Measurements from ENCODE around the gene ABCC9.
A peak's percentile ranks its signal among the peaks of the same experiment; 100 is the strongest.
"Not testable (repeated sequence)": the region's sequence is repeated elsewhere in the genome, so short reads cannot be mapped to it uniquely, and the experiment has no call there.

Gene ABCC9

DNA sequence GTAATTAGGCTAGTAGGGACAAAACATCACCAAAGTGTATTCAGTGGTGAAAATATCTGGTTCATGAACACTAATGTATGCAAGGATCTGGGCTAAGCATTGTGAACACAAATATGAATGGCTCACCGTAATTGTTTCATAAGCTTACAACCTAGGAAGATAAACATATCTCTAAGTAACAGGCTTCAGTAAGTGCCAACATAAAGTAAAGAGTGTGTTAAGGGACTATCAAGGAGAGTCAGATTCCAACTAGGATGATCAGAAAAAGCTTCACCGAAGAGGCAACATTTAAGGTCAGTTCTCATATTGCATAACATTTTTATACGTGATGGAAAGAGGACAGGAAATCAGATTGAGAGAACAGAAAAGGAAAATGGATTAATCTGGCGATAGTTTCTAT lies 29.4 kb downstream of the ABCC9 start:
- no peak overlapping the region for H3K27ac Mint-ChIP-seq
- H3K9me3 Mint-ChIP-seq = no peaks in the 10 kb centered on the region
- ATAC-seq (no peak), DNase-seq (no peak)
- H3K4me1 Mint-ChIP-seq = no peaks in the 10 kb centered on the region
- no peaks in the 10 kb centered on the region for H3K27me3 Mint-ChIP-seq
- no peak overlapping the region for H3K4me3 Mint-ChIP-seq
- H3K36me3 Mint-ChIP-seq (ENCODE audit: low read depth) = no peaks in the 10 kb centered on the region

GRCh38 chr12:21910657-21911056 lies 30.6 kb downstream of the ABCC9 start:
- Mint-ChIP-seq H3K36me3 (ENCODE audit: low read depth) (no peaks in the 10 kb centered on the region), H3K27me3 (no peaks in the 10 kb centered on the region), H3K27ac (no peak overlapping the region), H3K4me3 (no peak overlapping the region), H3K4me1 (no peaks in the 10 kb centered on the region), H3K9me3 (no peaks in the 10 kb centered on the region)
- no peak for DNase-seq
- ATAC-seq = no peak

GRCh38 chr12:21907948-21908837 lies 33.0 kb downstream of the ABCC9 start:
- H3K4me3 Mint-ChIP-seq = no peak overlapping the region
- DNase-seq = no peak
- no peak for ATAC-seq
- H3K27ac Mint-ChIP-seq = no peak overlapping the region
- no peaks in the 10 kb centered on the region for H3K9me3 Mint-ChIP-seq
- no peaks in the 10 kb centered on the region for H3K4me1 Mint-ChIP-seq
- no peaks in the 10 kb centered on the region for H3K36me3 Mint-ChIP-seq (ENCODE audit: low read depth)
- H3K27me3 Mint-ChIP-seq = no peaks in the 10 kb centered on the region

GRCh38 chr12:21906919-21907493 lies 34.2 kb downstream of the ABCC9 start:
- ATAC-seq = no peak
- Mint-ChIP-seq H3K9me3 (no peaks in the 10 kb centered on the region), H3K36me3 (ENCODE audit: low read depth) (no peaks in the 10 kb centered on the region), H3K27ac (no peak overlapping the region), H3K4me3 (no peak overlapping the region), H3K4me1 (no peaks in the 10 kb centered on the region), H3K27me3 (no peaks in the 10 kb centered on the region)
- DNase-seq = no peak

GRCh38 chr12:21899532-21899931 lies 41.7 kb downstream of the ABCC9 start:
- not testable (repeated sequence) for H3K36me3 Mint-ChIP-seq (ENCODE audit: low read depth); ATAC-seq; H3K27me3 Mint-ChIP-seq

DNA sequence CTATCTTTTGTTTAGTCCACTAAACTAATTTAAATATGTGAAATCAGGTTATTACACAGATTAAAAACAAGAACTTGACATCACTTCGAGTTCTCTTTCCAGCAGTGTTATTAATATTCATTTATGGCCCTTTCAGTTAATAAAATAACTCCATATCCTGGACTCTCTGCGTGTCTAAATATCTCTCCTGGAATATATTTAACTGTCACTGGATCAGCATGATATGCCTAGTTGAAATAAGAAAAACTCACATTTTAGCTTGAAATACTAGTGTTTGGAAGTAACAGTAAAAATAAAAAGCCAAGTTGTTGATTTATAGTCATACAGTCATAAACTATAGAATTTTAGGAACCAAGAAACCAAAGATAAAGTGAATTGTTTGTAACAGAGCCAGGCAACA lies 45.6 kb downstream of the ABCC9 start:
- no peaks in the 10 kb centered on the region for H3K4me1 Mint-ChIP-seq
- no peak overlapping the region for H3K27ac Mint-ChIP-seq
- no peaks in the 10 kb centered on the region for H3K36me3 Mint-ChIP-seq (ENCODE audit: low read depth)
- no peak overlapping the region for H3K4me3 Mint-ChIP-seq
- ATAC-seq (no peak), DNase-seq (no peak)
- no peaks in the 10 kb centered on the region for H3K9me3 Mint-ChIP-seq
- H3K27me3 Mint-ChIP-seq = peaks cover 3% of the 10 kb centered on the region

More at GRCh38 chr12:21899532-21899931, 41.7 kb downstream of the ABCC9 start:
- H3K4me1 Mint-ChIP-seq, H3K4me3 Mint-ChIP-seq, H3K27ac Mint-ChIP-seq, H3K9me3 Mint-ChIP-seq, DNase-seq: not testable (repeated sequence)

DNA sequence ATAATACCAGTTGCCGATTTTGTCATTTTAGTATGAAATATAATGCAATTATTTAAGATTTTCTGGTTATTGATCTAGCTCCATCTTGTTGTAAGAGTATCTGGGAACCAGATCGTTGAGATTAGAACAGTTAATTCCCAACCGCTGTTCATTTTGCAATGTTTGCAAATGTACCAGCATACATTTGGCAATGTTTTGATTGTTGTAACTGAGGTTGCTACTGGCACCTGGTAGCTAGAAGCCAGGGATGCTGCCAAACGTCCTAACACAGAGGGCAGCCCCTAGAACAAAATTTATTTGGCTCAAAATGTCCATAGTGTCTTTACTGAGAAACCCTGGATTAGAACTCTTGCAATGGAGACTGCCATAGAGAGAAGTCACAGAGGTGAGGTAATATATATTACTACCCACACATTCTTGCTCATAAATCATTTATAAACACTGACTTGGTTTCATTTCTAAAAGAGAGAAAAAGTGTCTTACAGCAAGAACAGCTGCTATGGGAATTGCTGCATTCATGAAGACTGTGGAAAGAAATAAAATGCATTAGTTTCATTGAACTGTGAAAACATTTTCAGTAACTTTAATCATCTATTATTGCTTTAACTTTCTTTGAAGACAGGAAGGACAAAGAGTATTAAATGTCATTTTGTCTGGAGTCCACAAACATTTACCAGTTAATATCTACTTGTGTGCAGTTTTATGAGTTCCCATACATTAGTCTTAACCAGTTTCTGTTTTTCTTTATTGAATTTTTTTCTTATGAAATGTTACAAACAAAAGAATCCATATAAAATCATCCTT lies 46.2 kb downstream of the ABCC9 start:
- Mint-ChIP-seq H3K27me3 (peaks cover 3% of the 10 kb centered on the region), H3K36me3 (ENCODE audit: low read depth) (no peaks in the 10 kb centered on the region), H3K4me1 (no peaks in the 10 kb centered on the region), H3K4me3 (no peak overlapping the region), H3K9me3 (peaks cover 5% of the 10 kb centered on the region), H3K27ac (no peak overlapping the region)
- DNase-seq (no peak), ATAC-seq (no peak)

DNA sequence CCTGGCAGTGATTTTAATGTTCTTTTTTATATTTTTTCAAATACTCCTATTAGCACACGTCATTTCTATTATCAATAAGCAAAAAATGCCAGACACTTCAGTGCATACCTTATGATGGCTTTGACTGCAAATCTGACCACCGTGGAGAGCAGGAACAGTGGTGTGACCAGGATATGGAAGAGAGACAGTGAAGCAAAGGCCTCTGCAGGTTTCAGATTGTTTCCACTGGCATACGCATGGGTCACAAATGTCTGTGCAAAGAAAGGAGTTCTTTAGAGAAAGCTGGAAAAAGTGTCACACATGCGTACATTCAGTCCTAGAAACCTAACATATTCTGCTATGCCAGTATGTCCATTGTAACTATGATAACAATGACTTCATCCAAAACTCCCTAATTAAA lies 47.3 kb downstream of the ABCC9 start:
- no peak overlapping the region for H3K27ac Mint-ChIP-seq
- H3K4me1 Mint-ChIP-seq = no peaks in the 10 kb centered on the region
- peaks cover 5% of the 10 kb centered on the region for H3K9me3 Mint-ChIP-seq
- peaks cover 3% of the 10 kb centered on the region for H3K27me3 Mint-ChIP-seq
- no peaks in the 10 kb centered on the region for H3K36me3 Mint-ChIP-seq (ENCODE audit: low read depth)
- ATAC-seq (no peak), DNase-seq (no peak)
- H3K4me3 Mint-ChIP-seq = no peak overlapping the region

- H3K27ac Mint-ChIP-seq = no peak overlapping the region
- DNase-seq (no peak), ATAC-seq (no peak)
- H3K4me1 Mint-ChIP-seq = no peaks in the 10 kb centered on the region
- H3K27me3 Mint-ChIP-seq = peaks cover 3% of the 10 kb centered on the region
- H3K36me3 Mint-ChIP-seq (ENCODE audit: low read depth) = no peaks in the 10 kb centered on the region
- no peak overlapping the region for H3K4me3 Mint-ChIP-seq
- peaks cover 5% of the 10 kb centered on the region for H3K9me3 Mint-ChIP-seq
Measured at GRCh38 chr12:21892341-21892740, 48.9 kb downstream of the ABCC9 start.

- H3K27me3 Mint-ChIP-seq = no peaks in the 10 kb centered on the region
- no peaks in the 10 kb centered on the region for H3K4me1 Mint-ChIP-seq
- no peaks in the 10 kb centered on the region for H3K36me3 Mint-ChIP-seq (ENCODE audit: low read depth)
- no peak overlapping the region for H3K27ac Mint-ChIP-seq
- ATAC-seq = no peak
- H3K9me3 Mint-ChIP-seq = peaks cover 5% of the 10 kb centered on the region
- no peak for DNase-seq
- no peak overlapping the region for H3K4me3 Mint-ChIP-seq
Measured at GRCh38 chr12:21891751-21892217, 49.4 kb downstream of the ABCC9 start.

DNA sequence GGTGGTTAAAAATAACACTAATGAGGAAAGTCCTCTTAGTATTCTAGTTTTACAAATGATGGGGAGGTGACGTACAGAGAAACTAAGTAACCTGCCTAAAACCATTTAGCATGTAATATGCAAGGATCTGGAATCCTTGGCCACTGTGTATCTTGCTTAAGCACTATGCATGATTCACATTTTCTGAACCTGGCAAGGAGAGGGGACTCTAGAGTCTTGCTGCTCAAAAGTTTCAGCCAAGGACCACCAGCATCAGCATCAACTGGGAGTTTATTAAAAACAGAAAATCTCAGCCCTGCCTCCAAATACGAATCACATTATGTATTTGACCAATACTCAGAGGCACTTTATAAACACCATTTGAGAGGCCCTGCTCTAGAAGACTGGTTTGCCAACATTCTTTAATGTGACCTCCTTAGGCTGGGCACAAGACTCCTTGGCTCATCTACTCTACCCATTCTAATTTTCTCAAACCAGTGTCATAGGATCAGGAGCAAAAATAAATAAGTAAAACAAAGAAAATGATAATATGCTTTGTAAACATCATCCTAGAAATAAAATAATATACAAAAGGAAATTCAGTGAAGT lies 52.9 kb downstream of the ABCC9 start:
- no peak for ATAC-seq
- Mint-ChIP-seq H3K4me1 (no peaks in the 10 kb centered on the region), H3K27me3 (no peaks in the 10 kb centered on the region), H3K27ac (no peak overlapping the region), H3K9me3 (peaks cover 5% of the 10 kb centered on the region), H3K4me3 (no peak overlapping the region), H3K36me3 (ENCODE audit: low read depth) (no peaks in the 10 kb centered on the region)
- DNase-seq = no peak

DNA sequence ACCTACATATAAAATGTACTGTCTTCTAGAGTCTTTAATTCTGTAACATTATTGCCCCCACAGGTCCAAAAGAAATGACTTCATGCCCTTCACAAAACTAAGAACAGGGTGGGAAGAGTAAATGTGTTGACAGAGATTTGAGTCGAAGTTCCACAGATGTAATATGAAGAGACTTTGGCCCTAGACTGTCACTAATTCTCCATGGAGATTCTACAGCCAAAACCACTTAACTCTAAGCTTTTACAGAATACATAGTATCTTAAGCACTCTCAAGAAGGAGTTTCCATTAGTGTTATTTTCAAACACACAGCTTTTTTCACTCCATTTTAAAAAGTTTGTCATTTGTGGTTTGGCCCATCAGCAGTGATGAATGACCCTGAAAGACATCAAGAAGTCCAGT lies 56.3 kb downstream of the ABCC9 start:
- Mint-ChIP-seq H3K9me3 (no peaks in the 10 kb centered on the region), H3K4me1 (no peaks in the 10 kb centered on the region), H3K36me3 (ENCODE audit: low read depth) (no peaks in the 10 kb centered on the region), H3K27ac (no peak overlapping the region), H3K27me3 (no peaks in the 10 kb centered on the region), H3K4me3 (no peak overlapping the region)
- DNase-seq = no peak
- no peak for ATAC-seq

- Mint-ChIP-seq H3K36me3 (ENCODE audit: low read depth) (no peaks in the 10 kb centered on the region), H3K27ac (no peak overlapping the region), H3K27me3 (no peaks in the 10 kb centered on the region), H3K4me1 (no peaks in the 10 kb centered on the region), H3K9me3 (no peaks in the 10 kb centered on the region), H3K4me3 (no peak overlapping the region)
- ATAC-seq (no peak), DNase-seq (no peak)
Measured at GRCh38 chr12:21882635-21883034, 58.6 kb downstream of the ABCC9 start.

GRCh38 chr12:21881965-21882364 lies 59.3 kb downstream of the ABCC9 start:
- peak; percentile 20 for ATAC-seq
- H3K27me3 Mint-ChIP-seq = no peaks in the 10 kb centered on the region
- H3K9me3 Mint-ChIP-seq = no peaks in the 10 kb centered on the region
- no peak overlapping the region for H3K27ac Mint-ChIP-seq
- H3K36me3 Mint-ChIP-seq (ENCODE audit: low read depth) = no peaks in the 10 kb centered on the region
- H3K4me3 Mint-ChIP-seq = no peak overlapping the region
- H3K4me1 Mint-ChIP-seq = no peaks in the 10 kb centered on the region
- no peak for DNase-seq

Data from activated naive CD8-positive, alpha-beta T cell treated with anti-CD3 and anti-CD28 coated beads, Interleukin-2, amount 50 U/mL, for 24 hours (primary cell).